OCI-LY7 (cell line): Measurements from ENCODE around the gene ZNRF4.

ENCODE experiments used
- EZH2phosphoT487 ChIP-seq: fragments of 200-600 bp; sonication (generic); IDR thresholded peaks from 2 replicates; pipeline ENCODE4 v1.6.1; 2018; ENCODE audit warnings: low read depth, borderline replicate concordance, mild to moderate bottlenecking, mixed run types, antibody characterized with exemption, low read length, moderate library complexity, mixed read lengths
- TF ChIP-seq, protein P1 (sequence below): fragments of 200-600 bp; sonication (generic); conservative IDR thresholded peaks from 2 replicates; pipeline ENCODE4 v1.5.1; 2014; ENCODE audit warnings: mild to moderate bottlenecking, antibody characterized with exemption, low read length, moderate library complexity, mixed read lengths

- TF ChIP-seq, protein P1, sequence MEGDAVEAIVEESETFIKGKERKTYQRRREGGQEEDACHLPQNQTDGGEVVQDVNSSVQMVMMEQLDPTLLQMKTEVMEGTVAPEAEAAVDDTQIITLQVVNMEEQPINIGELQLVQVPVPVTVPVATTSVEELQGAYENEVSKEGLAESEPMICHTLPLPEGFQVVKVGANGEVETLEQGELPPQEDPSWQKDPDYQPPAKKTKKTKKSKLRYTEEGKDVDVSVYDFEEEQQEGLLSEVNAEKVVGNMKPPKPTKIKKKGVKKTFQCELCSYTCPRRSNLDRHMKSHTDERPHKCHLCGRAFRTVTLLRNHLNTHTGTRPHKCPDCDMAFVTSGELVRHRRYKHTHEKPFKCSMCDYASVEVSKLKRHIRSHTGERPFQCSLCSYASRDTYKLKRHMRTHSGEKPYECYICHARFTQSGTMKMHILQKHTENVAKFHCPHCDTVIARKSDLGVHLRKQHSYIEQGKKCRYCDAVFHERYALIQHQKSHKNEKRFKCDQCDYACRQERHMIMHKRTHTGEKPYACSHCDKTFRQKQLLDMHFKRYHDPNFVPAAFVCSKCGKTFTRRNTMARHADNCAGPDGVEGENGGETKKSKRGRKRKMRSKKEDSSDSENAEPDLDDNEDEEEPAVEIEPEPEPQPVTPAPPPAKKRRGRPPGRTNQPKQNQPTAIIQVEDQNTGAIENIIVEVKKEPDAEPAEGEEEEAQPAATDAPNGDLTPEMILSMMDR: no peak
- no peak for TF ChIP-seq EZH2phosphoT487
Measured at GRCh38 chr19:5478925-5479588, 23.8 kb downstream of the ZNRF4 start.
